Mucosa of descending colon (tissue), 3 donors: ENCODE measurements around the gene SLC2A11. TPM values are rescaled to one million over a fixed set of nuclear protein-coding genes. Genes with fewer than 3 reads are reported as not detected.
"Not testable (repeated sequence)": the region's sequence is repeated elsewhere in the genome, so short reads cannot be mapped to it uniquely, and the experiment has no call there.

ENCODE experiments used
- ATAC-seq: fragments of 200-7000 bp; cut with Tn5 transposase; one replicate; pipeline ENCODE4 v1.9.1; 2020; ENCODE audit warnings: mild to moderate bottlenecking, moderate library complexity
- DNase-seq, 3 donors: peaks; one replicate each; pipeline ENCODE4 v3.0.0-alpha.2; 2020
- H3K36me3 ChIP-seq: fragments of 200-600 bp; one replicate; pipeline ENCODE4 v1.8.0; 2021; ENCODE audit warnings: low read depth, mild to moderate bottlenecking
- H3K4me1 ChIP-seq: fragments of 200-600 bp; one replicate; pipeline ENCODE4 v1.8.0; 2021; ENCODE audit warnings: low read depth, mild to moderate bottlenecking
- H3K4me3 ChIP-seq: fragments of 200-600 bp; one replicate; pipeline ENCODE4 v1.8.0; 2021; ENCODE audit warnings: mild to moderate bottlenecking
- H3K9me3 ChIP-seq: fragments of 200-600 bp; one replicate; pipeline ENCODE4 v1.8.0; 2021; ENCODE audit warnings: mild to moderate bottlenecking
- CTCF ChIP-seq: fragments of 200-600 bp; IDR thresholded peaks from one replicate; pipeline ENCODE4 v1.8.0; 2022; ENCODE audit warnings: antibody characterized with exemption, mild to moderate bottlenecking
- intact Hi-C, 2 donors: fragments of 100-400 bp; cut with DNase I in 1 of 2; cut with micrococcal nuclease in 1 of 2; formaldehyde crosslinking; loops; one replicate each; pipeline versions ENCODE4 v1.11.0 to v1.11.1; 2022; cut with DNase I, micrococcal nuclease
- total RNA-seq, 3 donors: library from RNA; stranded (reverse); fragmentation: NEBNext Ultra II Directional in 2 of 3; extraction: Animal tissue kit (Norgen Biotek cat#: 25700) in 2 of 3; gene quantifications; one replicate each; pipeline versions ENCODE4 v1.2.1 to v1.2.4, GENCODE V29; 2021 to 2023
- donor health status: DM: no; HTN: no; CAD: no; lungs with moderate emphysema.
- donor health status: DM: no; HTN: no; CAD: no.
- donor health status: DM: no; HTN: yes; CAD: no.

The SLC2A11 gene
- total RNA-seq, 3 donors from 2014 or later = 11.5 to 14.7 (median 12.5) TPM

GRCh38 chr22:23903328-23903971 is 45.8 kb downstream of the SLC2A11 start:
- intact Hi-C loops = no loop called here
- DNase-seq (no peak), ATAC-seq (no peak)
- Histone ChIP-seq H3K4me3 (no peak overlapping the region), H3K36me3 (no peaks in the 10 kb centered on the region), H3K4me1 (no peaks in the 10 kb centered on the region), H3K9me3 (no peaks in the 10 kb centered on the region)
- no peak for TF ChIP-seq CTCF

GRCh38 chr22:23904573-23905254 is 47.0 kb downstream of the SLC2A11 start:
- ATAC-seq (peak; percentile 20), DNase-seq (no peak)
- no peak for TF ChIP-seq CTCF
- H3K9me3 ChIP-seq = no peaks in the 10 kb centered on the region
- intact Hi-C loops = no loop called here
- peaks cover 6% of the 10 kb centered on the region for H3K4me1 ChIP-seq
- no peaks in the 10 kb centered on the region for H3K36me3 ChIP-seq
- no peak overlapping the region for H3K4me3 ChIP-seq

- peaks cover 9% of the 10 kb centered on the region for H3K4me1 ChIP-seq
- DNase-seq (no peak), ATAC-seq (no peak)
- H3K36me3 ChIP-seq = no peaks in the 10 kb centered on the region
- TF ChIP-seq CTCF = no peak
- H3K9me3 ChIP-seq = no peaks in the 10 kb centered on the region
- no peak overlapping the region for H3K4me3 ChIP-seq
- intact Hi-C loops = no loop called here
These were observed 49.0 kb downstream of the SLC2A11 start for GRCh38 chr22:23906641-23907040.

GRCh38 chr22:23907423-23907822 is 49.7 kb downstream of the SLC2A11 start:
- intact Hi-C loops, ATAC-seq, DNase-seq: not testable (repeated sequence)

GRCh38 chr22:23908587-23909205 is 51.0 kb downstream of the SLC2A11 start:
- no peak overlapping the region for H3K4me3 ChIP-seq
- peaks cover 13% of the 10 kb centered on the region for H3K4me1 ChIP-seq
- no peaks in the 10 kb centered on the region for H3K9me3 ChIP-seq
- ATAC-seq (peak; percentile 39), DNase-seq (no peak)
- intact Hi-C loops = no loop called here
- no peaks in the 10 kb centered on the region for H3K36me3 ChIP-seq
- TF ChIP-seq CTCF = no peak

More at GRCh38 chr22:23907423-23907822, 49.7 kb downstream of the SLC2A11 start:
- H3K36me3 ChIP-seq, H3K4me3 ChIP-seq, H3K4me1 ChIP-seq, H3K9me3 ChIP-seq: not testable (repeated sequence)

GRCh38 chr22:23909296-23909898 is 51.7 kb downstream of the SLC2A11 start:
- ATAC-seq = peak; percentile 10
- Histone ChIP-seq H3K4me3 (no peak overlapping the region), H3K4me1 (peaks cover 13% of the 10 kb centered on the region), H3K36me3 (no peaks in the 10 kb centered on the region), H3K9me3 (no peaks in the 10 kb centered on the region)
- TF ChIP-seq CTCF = no peak
- intact Hi-C loops = no loop called here
- no peak for DNase-seq
